Renal cortex interstitium (tissue), 11 donors: ENCODE measurements around the gene DDX51. TPM values are rescaled to one million over a fixed set of nuclear protein-coding genes. Genes with fewer than 3 reads are reported as not detected.

ENCODE experiments used
- DNase-seq, 11 donors: peaks; one replicate each; pipeline ENCODE4 v3.0.0-alpha.2; 2013; ENCODE audit warnings: low read depth in 9 of 11, low spot score in 4 of 11; ENCODE audit errors: extremely low read depth in 1 of 11
- polyA plus RNA-seq, 3 donors: library from polyadenylated mRNA; unstranded; fragments of 120-200 nt; gene quantifications; one replicate each; pipeline ENCODE4 v1.2.1, GENCODE V29; 2013; ENCODE audit not compliant: insufficient read length in 3 of 3

DDX51 gene
- polyA plus RNA-seq, 3 donors = 14.8 to 24.3 (median 20.1) TPM

DNA sequence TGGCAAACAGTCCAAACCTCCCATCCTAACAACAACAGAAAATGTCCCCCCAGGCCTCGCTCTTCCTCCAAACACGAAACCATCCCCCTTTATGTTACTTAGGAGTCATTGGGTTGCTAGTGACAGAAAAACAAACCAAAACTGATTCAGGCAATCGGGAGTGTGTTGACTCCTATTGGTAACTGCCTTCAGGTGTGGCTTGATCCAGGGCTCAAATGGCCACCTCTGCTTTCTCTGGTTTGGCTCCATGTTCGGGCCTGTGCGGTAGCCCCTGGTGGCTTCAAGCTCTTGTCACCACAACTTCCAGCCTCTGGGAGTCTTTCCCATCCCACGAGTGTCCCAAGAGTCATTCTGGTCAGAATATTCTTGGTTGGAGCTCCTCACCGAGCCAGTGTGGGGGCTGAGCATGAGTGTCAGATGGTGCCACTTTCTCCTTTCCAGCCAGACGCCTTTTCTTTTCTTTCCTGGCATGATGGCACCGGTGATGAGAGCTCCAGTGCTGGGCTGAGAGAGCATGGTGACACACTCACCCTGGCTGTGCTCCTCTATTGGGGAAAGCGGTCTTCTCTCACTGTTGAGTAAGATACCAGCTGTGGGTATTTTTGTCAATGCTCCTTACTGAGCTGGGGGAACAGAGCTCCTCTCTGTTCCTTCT is 38.7 kb upstream of the DDX51 start:
- no peak for DNase-seq

DNA sequence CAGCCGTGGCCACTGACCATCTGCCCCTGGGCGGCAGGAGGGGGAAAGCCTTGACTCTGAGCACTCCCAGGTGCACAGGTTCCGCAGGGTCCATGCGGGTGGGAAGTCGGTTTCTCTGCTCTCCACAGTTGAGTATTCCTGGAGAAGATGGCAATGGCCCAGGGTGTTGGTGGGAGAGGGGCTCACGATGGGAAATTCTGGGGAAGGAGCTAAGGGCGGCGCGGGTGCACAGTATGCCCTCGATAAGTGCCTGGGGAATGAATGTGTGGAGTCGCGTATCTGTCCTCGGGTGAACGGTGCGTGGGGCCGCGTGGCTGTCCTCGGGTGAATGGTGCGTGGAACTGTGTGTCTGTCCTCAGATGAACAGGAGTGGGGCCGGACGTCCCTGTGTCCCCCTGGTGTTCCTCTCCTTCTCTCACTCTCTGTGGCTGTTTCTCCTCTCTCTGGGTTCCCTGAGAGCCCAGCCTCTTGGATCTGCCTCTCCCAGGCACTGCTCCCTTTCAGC is 38.1 kb upstream of the DDX51 start:
- no peak for DNase-seq

DNA sequence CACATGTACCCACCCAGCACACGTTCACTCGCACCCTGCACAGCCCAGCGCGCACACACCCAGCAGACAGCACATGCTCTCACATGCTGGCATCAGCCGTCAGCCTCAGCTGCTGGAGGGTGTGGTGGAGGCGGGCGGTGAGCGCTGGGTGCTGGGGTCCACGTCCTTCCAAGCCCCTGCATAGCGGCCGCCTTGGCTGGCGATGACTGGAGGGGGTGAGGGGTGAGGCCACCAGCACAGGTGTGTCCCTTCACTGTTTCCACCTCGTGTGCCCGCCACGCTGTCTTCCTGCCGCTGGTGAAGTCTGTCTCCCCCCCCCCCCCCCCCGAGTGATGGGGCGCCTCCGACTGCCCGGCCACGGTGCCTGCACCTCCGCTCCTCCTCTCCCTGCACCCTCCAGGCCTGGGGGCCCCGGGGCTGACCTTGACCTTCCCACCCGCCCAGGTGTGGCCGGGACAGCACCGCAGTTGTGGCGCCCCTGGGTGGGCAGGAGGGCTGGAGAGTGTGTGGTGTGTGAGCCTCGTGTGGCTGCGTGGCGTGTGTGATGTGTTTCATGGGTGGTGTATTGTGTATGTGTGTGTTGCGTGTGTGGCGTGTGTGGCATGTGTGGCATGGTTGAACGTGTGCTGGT is 37.6 kb upstream of the DDX51 start:
- DNase-seq = no peak

DNA sequence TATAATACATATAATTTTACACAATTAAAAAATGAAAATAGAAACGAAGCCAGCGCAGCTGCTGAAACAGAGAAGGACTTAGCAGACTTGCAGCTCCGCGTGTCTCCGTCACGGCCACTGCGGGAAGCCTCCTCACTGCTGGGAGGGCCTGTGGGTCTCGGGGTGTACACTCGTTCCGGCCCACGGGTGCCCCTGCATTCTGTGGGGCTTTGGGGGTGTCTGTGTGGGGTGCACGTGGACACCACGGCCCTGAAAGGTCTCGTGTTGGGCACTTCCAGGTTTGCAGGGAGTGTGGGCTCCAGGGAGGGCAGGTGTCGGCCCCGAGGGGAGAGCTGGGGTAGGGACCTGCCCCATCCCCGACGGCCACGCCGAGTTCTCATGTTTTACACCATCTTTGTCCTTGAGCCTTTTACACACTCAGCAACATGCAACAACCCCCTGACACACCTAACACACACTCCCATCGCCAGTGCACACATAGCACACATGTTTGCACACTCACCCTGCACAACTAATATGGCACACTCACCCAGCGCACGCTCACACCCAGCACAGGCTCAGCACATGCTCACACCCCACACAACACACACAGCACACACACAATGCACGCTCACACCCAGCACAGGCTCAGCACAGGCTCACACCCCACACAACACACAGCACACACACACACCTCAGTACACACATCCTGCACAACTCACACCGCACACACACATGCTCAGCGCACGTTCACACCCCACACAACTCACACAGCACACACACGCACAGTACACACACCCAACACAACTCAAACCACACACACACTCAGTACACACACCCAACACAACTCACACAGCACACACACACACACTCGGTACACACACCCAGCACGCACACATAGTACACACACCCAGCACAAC is 36.8 kb upstream of the DDX51 start:
- no peak for DNase-seq

DNA sequence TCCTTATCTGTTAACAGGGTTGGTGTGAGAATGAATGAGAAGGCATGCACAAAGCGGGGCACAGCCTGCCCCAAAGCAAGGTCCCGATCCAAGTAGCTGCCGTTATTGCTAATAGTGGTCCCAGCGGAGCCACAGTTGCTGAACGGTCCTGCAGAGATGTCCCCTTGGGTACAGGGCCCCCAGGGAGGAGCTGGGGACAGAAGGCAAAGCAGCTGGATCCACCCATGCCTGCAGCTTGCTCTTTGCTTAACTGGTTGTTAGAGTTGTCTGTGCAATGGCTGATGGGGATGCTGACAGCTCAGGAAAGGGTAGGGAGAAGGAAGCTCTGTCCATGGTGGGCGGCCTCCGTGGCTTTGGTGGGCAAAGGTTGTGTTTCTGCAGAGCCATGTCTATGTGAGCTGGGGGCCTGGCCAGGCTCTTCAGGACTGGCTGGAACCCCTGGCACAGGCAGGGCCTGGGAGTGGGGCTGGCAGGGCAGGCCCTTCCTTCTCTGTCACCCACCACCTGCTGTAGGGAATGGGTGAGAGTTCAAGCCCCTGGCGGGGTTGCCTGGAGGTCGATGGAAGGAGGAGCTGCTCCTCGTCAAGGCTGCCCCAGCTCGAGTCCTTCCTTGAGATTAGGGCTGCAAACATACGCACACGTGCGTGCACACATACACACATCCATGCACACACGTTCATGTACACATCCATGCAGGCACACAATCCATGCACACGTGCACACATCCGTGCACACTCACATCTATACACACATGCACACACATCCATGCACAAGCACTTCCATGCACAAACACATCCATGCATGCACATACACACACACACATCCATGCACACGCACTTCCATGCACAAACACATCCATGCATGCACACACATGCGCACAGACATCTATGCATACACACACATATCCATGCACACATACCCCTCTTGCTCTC is 35.6 kb upstream of the DDX51 start:
- DNase-seq = no peak

DNA sequence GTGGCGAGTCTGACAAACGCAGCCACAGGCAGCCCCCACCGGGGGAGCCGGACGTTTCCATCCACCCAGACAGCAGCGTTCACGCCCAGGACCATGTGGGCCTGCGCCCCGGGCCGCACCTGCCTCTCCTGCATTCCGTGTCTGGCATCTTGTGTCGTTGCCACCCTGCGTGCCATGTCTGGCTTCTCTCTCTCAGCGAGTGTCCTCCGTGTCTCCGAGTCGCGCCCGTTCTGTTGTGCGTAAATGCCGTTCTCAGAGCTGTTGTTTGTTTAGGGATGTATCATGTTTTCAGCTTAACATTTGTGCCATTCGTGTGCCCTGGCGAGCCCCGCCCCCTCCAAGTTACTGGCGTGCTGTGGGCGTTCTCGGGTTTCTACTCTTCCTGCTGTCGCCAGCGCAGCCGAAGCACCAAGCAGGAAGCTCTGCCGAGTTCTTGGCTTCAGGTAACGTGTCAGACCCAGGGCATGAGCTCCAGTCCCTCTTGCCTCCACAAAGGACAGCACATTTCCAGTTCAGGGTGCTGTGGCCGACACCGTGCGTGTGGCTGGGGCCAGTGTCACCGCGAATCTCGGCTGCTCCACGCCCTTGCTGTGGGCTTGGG is 34.8 kb upstream of the DDX51 start:
- no peak for DNase-seq

DNA sequence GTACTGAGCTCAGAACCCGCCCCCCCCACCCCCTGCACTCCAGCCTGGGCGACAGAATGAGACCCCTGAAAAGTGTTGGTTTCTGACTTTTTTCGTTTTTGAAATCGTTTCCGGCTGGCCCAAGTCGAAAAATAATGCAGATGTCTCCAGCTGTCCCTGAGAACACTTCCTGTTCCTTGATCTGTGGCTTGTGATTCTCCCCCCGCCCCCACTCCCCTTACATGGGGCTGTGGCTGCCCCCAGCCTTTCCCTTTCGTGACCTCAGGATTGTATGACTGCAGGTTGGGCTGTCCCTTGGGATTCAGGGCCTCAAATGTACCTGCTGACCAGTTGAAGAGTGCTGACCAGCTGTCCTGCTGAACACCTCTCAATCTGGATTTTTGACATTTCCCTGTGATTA is 34.2 kb upstream of the DDX51 start:
- DNase-seq = peak in 1 of 11 donors; percentile 59

DNA sequence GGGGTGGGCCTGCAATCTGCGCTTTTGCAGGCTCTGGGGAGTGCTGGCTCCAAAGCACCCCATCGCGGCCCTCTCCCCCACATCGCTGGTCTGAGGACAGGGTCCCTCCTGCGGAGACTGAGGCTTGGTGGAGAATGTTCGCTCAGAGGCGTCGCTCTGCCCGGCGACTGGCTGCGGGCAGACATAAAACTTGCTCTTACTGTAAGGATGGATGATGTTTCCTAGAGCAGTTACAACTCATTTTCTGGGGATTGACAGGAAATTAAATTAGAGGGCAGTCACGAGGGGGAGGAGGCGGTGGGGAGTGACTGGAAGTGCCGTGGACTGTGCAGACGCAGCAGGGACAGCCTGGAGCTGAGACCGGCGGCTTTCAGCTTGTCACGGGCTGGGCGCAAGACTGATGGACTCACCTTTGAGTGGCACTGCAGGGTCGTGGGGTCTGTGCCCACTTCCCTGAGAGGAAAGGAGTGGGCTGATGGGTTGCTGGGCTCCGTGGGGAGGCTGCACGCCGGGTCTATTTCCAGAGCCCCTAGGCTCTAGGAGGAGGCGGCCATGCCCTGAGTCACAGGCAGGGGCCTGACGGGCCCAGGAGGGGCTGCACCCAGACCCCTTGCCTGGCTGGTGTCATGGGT is 32.9 kb upstream of the DDX51 start:
- no peak for DNase-seq

DNA sequence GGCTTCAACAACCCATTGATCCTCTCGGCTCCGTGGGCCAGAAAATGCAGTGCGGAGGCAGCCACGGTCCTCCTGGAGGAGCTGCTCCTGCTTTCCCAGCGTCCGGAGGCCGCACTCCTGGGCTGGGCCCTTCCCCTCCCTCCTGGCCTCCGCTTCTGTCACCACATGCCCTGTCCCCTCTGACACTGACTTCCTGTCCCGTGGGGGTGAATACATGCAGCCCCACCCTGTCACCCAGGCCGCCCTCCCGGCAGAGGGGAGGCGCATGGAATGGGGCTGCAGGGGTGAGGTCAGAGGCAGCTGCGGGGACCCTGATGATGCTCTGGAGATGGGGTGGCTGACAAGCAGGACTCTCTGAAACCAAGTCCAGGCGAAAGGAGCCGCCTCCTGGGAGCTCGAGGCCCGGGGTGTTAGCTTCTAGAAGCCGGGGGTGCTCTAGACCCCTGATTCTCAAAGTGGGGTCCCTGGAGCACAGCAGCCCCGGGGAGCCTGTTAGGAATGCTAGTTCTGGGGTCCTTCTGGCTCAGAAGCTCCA is 32.3 kb upstream of the DDX51 start:
- no peak for DNase-seq

DNA sequence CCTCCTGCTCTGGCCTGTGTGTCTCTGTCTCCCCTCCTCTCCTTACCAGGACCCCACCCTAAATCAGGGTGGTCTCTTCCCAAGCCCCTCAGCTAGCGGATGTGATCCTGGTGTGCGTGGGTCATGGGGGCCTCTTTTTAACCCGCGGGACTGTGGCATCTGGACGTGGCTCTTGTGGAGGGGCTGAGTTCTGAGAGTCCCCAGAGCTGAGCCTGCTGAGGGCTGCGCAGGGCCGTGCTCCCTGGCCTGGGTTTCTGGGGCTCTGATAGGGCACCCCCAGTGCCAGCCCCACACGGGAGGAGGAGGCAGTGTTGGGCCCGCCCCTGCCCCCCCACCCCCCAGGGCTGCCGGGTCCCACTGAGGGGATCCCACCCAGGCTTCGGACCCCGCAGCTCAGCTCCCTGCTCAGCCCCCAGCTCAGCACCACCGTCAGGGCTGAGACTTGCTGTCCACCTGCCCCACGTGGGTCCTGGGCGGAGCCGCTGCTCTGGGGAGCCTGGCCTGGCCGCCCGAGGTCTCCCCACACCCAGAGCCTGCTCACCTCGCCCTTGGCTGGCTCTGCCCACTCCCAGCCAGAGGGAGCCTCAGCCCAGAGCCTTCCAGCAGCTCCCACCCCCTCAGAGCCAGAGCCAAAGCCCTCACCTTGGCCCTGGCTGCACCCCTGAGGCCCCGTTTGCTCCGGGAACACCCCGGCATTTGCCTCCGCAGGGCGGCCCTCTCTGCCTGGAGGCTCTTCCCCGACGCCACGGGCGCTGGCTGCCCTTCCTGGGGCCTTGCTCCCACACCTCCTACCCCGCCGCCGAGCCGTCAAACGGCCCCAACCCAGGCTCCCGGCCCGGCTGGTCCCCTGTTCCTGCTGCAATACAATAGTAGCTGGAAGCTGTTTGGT is 31.6 kb upstream of the DDX51 start:
- DNase-seq = no peak

DNA sequence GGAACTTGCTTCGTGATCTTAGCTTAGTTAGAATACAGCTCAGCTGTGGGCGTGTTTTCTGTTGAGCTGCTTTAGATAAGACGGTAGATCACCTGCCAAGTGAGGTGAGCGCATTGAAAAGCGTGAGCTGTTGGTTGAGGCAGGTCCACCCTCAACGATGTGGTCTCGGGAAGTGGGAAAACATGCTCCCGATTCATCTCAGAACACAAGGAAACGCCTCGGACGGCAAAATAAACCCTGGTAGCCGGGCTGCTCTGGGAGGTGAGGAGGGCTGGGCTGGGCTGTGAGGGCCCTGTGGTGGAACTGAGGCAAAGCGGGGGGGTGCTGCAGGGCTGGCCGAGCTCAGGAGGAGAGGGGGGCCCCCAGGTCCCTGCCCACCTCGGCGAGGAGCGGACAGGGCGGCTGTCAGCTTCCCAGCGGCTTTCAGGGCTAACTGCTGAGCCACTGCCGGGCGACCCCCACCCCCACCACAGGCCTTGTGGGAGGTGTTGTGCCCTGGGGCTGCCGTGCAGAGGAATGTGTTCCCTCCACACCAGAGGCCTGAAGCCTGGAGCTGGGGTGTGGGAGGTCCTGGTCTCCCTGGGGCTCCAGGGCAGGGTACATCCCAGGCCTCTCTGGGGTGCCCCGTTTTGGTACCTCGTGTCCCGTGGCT is 30.8 kb upstream of the DDX51 start:
- no peak for DNase-seq

DNA sequence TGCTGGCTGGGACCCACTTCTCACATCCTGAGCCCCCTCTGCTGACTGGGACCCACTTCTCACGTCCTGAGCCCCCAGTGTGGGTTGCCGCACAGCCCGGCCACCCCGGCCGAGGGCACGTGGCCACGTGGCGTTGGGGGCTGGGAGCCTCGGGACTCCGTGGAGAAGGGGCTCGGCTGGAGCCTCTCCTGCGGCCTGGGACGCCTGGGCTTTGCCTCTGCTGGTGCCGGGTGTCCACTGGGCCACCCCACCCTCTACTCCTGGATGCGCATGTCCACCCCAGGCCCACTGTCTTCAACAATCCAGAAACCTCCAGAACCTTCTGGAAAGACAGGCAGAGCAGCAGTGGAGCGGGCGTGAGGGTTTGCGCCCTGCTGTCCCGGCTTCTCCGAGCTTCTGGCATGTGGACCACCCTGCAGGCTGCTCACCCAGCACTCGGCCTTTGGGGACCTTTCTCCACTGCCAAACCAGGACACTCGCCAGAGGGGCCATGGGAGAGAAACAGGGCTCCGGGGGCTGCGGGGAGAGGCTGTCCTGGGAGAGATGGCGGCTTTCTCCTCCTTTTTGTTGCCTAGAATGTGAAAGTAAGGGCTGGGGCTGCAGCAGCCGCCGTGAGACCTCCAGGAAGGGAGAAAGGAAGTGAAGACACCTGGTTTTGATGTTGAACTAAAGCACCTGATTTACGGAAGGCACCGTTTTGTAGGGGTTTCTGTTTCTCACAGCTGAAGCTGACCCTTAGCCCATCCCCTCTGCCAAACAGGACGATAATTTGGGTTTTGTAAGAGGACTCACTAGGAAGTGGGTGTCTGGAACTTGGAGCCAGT is 30.1 kb upstream of the DDX51 start:
- DNase-seq = no peak

DNA sequence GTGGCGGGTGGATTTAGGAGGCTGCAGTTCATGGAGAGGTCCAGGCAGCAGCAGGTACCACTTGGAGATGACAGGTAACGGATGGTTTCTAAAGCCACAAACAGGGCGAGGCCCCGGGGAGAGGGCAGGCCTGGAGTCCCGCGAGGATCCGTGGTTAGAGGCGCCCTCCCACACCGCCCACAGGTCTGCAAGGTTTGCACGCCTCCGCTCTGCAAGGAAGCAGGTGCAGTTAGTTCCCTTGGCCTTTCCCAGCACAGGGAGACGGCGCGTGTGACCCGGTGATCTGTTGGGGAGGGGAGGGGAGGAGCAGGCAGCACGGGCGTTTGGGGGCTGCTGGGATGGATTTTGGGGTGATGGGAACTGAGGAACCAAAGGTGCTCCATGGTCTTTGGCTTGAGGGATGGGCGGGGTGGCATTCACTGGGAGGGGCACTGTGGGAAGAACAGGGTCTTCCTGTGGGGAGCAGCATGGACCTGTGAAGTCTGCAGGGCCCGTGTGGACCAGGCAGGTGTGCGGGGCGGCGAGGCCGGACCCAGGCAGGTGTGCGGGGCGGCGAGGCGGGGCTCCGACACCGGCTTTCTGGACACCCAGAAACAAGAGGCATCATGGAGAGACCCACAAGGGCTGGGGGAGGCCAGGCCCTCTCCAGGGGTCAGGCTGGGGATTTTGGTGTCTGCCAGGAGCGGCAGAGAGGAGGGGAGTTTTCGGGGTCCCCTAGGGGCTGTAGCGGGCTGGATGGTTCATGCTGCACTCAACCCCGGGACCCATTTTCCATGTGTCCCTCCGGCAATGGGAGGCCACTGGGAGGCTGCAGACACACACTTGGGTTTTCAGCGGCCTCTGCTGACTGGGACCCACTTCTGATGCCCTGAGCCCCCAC is 29.3 kb upstream of the DDX51 start:
- DNase-seq = no peak

DNA sequence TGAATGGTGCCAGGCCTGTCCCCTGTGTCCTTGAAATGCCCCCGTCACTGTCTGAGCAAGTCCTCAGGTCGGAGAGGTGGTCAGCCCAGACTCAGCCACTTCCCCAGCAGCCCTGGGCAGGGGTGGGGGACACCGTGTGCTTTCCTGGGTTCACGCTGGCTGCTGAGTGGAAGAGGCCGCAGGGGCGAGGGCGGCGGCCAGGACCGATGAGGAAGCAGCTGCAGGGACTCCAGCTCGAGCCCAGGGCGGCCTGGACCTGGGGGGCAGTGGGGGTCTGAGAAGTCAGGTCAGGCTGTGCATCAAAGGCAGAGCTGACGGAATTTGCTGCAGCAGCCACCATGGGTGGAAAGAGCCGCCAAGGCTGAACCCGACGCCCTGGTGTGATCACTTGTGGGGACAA is 28.5 kb upstream of the DDX51 start:
- DNase-seq = no peak
